ENCODE results near the gene CELF6.
A peak's percentile ranks its signal among the peaks of the same experiment; 100 is the strongest.

Gene CELF6

DNA sequence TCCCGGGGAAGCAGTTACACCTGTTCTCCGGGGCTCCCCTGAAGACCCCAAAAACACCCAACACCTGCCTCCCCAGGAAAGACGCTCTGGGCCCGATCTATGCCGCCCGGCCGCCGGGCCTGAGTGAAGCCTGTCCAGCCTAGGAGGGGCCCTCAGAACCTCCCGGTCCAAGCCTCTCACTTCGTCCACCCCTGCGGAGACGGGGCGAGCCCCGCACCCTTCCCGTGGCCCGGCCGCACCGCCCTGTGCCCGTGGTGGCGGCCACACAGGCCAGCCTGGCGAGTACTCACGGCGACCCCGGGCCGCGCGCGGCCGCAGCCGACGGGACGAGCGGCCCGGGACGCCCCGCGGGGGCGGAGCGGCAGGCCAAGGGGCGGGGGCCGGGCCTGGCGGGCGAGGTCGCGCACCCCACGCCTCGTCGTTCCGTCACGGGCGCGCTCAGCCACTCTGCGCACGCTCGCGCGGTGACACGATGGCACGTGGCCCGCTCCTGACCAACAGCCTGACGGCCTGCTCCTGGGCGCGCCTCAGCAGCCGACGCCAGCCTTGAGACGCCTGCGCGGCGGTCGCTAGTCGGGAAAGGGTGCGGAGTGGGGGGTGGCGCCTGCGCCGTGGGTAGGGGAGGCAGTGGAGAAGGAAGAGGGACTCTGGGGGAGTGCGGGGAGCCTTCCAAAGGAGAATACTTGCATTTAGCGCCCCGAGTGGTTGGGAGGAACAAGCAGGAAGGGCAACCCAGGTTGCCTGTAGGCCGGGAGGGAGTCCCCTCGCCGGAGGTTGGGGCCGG is 47.6 kb downstream of the CELF6 start, which contains the start of gene PARP6:
Gene PARP6 (minus strand): TSS at position 342 of the 784 bp plus-strand sequence. CDS start 5,077 bp downstream, outside the sequence.
- DNase-seq (ENCODE audit: low read depth in 2 of 2): peak; percentile 96 to 97

DNA sequence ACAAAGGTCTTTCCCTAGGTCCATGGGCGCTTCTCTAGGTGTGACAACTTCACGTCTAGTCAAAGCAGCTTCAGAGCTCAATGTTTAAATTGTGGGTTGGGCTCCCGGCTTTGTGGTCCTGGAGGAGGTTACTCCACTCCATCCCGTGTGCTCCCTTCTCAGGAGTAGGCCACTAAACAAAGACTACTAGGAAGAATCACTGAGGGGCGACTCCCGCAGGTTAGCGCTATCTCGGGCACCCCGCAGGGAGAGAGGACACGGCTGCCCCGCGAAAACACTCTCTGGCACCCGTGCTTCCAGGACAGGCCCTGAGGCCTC is 48.1 kb downstream of the CELF6 start:
- DNase-seq (ENCODE audit: low read depth in 2 of 2): no peak

DNA sequence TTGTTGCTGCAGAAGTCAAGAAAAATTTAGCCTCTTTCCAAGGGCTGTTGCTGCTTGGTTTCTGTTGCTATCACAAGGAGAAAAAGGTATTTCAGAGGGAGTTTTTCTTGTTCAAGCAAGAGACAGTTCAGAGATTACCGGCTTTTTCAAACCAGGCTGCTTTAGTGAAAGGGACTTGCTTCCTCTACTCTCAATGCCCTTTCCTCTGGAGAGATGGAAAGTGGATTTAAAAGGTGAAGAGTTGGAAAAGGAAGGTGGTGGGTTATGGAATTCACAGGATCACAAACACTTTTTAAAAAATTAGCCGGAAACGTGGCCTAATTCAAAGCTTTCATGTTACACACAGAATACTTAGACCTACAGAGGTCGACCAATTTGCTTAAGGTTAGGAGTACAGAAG is 48.7 kb downstream of the CELF6 start:
- DNase-seq (ENCODE audit: low read depth in 2 of 2): no peak

DNA sequence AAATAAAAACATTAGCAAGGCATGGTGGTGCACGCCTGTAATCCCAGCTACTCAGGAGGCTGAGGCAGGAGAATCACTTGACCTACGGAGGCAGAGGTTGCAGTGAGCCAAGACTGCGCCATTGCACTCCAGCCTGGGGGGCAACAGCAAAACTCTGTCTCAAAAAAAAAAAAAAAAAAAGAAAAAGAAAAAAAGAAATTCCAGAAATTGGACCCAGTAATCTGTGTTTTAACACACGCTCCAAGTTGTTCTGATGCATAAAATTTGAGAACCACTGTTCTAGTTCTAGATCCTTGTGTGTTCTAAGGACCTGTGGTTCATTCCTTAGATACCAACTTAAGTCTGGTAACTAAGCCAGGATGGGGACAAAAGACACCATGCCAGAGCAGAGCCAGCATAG is 50.2 kb downstream of the CELF6 start:
- no peak for DNase-seq (ENCODE audit: low read depth in 2 of 2)

DNA sequence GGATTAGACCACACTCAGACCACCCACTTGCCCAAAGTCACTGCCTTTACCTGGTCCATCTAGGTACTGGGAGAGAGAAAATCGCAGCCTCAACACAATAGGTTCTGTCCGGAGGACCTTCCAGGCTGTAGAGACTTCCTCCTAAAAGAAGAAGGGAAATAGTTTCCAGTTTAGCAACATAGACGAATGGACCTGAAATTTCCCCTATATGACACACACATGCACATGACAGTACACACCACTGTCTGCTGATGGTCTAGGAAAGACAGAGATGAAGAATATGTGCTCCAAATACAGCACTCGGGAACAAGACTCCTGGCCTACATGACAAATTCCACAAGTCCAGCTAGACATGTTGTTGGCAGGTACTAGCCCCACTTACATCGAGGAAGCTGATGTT is 54.9 kb downstream of the CELF6 start:
- no peak for DNase-seq (ENCODE audit: low read depth in 2 of 2)

DNA sequence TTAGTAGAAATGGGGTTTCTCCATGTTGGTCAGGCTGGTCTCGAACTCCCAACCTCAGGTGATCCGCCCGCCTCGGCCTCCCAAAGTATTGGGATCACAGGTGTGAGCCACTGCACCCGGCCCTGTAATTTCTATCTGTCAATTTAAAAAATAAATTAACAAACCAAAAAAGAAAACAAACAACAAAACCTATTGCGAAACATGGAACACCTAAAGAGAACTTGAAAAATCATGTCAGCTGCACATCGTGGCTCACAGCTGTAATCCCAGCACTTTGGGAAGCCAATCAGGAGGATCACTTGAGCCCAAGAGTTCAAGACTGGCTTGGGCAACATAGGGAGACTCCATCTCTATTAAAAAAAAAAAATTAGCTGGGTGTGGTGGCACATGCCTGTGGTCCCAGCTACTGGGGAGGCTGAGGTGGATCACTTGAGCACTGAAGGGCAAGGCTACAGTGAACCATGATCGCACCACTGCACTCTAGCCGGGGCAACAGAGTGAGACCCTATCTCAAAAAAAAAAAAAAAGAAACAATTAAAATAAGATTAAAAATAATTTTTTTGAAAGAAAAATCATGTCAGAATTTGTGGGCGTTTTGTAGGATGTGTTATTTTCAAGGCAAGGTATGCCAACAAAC is 67.2 kb downstream of the CELF6 start:
- no peak for DNase-seq (ENCODE audit: low read depth in 2 of 2)

DNA sequence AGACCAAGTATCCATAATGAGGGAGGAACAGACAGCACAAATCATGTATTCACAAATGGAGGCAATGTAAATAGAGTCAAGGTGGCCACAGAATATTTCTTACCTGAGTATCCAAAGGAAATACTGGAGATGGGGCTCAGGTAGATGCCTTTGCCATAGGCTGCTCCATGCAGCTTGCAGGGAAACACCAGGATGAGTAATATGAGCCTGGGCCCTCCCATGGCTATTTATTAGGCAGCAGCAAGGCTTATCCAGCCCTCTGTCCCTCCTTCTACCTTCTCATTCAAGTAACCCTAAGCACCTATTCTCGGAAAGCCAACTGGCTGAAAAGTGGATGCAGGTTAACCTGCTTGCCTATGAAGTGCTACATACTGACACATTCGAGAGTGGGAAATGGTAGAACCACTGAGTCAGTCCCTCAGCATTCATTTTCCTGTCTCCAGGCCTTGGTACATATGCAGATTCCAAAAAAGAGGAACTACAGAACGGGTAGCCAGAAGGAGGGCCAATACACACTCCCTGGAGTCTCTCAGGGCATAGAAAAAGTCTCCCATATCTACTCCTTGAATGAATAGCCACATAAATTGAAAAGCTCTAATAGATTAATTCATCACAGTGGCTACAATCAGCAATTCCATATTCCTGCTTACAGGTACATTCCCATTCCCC is 70.7 kb downstream of the CELF6 start:
- DNase-seq (ENCODE audit: low read depth in 2 of 2): no peak

DNA sequence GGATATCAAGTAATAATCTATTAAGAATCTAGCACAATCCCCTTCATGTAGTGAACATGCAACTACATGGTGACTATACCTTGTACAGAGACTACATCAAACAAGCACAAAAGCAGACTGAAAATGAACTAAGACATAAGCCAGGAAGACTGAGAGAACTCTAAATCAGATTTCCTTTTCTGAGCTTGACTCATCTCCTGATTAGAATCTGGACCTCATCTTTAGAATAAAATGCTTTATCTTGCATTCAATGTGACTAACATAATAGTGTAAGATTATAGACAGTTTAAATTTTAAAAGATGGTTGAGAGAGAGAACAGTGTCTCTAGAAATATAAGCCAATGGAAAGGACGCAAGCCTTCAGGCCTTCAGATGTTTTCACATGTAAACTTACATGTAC is 71.4 kb downstream of the CELF6 start:
- DNase-seq (ENCODE audit: low read depth in 2 of 2): no peak

DNA sequence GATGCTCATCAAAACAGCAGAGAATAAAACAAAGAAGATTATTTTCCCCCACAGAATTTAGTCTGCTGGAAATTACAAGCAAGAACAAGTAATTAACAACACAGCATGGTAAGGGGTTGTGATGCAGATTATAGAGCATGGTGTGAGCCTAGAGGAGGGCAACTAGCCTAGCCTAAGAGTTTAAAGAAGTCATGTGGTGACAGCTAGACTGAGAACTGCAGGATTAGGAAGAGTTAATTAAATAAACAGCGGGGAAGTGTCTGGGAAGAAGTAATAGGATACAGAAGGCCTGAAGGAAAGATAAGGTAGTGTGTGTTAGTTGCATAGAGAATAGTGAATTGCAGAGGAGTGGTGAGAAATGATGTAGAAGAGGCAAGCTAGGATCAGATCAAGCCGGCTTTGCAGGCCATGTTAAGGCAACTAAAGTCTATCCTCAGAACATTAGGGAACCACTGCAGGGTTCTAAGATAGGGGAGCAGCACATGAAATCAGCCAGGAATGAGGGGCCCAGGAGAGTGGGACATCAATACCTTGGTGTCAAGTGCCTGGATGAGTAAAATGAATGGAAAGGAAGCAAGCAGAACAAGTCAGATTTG is 77.1 kb downstream of the CELF6 start:
- DNase-seq (ENCODE audit: low read depth in 2 of 2): no peak

DNA sequence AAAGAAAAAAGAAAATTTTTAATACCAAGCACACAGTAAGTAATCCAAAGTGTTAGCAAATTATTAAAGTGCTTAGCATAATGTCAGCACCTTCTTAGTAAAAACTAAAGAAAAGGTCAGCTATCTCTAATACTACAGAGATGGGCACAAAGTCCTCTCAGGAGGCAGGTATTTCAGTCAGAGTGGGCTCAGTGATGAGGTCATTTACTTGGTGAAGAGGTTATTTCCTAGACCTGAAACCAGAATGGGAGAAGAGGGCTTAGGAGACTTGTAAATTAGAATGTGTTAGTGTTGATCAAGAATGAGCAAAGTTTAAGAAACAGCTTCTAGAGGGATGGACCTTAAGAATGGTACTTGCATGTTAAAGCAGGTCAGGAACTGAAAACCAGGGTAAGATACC is 80.3 kb downstream of the CELF6 start:
- DNase-seq (ENCODE audit: low read depth in 2 of 2): no peak

DNA sequence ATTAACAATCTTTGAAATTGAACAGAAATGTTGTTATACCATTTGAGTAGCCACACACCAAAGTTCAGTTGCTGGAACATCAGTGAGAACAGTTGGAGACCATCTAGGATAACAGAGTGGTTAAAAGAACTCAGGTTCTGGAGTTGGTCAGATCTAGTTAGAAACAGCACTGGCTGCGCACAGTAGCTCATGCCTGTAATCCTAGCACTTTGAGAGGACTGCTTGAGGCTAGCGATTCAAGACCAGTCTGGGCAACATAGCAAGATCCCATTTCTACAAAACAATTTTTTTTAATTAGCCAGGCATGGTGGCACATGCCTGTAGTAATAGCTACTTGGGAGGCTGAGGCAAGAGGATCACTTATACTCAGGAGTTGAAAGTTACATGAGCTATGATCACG is 81.4 kb downstream of the CELF6 start:
- no peak for DNase-seq (ENCODE audit: low read depth in 2 of 2)

DNA sequence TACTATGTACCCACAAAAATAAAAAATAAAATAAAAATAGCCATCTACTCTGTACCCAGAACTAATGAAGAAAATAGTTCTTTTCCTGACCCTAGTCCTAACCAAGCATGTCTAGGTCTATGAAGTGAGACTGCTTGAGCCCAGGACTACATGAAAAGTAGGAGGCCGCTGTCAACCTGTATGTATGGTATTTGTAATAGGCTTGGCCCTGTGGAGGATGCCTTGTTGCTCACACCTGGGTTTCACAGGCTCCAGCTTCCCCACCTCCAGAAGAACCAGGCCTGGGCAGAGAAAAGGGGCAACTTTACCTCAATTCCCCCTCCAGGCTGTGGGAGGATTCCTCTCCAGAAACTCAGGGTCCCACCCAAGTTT is 82.1 kb downstream of the CELF6 start:
- DNase-seq (ENCODE audit: low read depth in 2 of 2): no peak

DNA sequence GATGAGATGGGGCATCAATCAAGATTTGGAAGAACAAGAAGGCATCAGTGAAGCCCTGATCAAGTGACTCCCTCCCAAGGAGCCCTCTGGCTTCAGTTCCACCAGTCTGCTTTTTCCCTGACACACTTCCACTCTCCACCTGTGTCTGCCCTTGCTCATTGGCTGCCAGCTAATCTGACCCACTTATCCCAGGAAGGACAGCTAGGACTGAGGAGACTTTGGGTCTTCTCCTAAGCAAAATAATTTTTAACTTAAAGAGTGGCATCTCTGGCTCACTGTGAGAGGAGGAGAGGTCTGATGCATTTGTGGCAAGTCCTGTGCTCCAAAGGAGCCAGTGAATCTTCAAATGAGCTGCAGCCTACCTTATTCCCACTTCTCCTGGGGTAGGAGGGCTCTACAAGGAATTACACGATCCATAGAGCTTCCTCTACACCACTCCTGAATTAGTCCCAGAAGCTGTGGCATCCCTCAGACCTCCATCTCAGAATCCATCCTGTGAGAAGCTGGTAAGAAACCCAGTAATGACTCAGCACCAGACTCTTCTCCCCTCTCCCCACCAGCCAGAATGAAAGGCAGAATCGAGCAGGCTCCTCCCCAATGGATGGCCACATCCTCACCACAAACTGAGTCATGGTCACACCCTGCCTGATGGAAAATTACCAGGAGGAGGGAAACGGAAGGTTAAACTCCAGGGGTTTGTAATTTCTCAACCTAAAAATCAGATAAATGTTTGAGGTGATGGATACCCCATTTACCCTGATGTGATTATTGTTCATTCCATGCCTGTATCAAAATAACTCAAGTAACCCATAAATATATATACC is 82.7 kb downstream of the CELF6 start:
- peak in 1 of 2 donors; percentile 24 for DNase-seq (ENCODE audit: low read depth in 2 of 2)

DNA sequence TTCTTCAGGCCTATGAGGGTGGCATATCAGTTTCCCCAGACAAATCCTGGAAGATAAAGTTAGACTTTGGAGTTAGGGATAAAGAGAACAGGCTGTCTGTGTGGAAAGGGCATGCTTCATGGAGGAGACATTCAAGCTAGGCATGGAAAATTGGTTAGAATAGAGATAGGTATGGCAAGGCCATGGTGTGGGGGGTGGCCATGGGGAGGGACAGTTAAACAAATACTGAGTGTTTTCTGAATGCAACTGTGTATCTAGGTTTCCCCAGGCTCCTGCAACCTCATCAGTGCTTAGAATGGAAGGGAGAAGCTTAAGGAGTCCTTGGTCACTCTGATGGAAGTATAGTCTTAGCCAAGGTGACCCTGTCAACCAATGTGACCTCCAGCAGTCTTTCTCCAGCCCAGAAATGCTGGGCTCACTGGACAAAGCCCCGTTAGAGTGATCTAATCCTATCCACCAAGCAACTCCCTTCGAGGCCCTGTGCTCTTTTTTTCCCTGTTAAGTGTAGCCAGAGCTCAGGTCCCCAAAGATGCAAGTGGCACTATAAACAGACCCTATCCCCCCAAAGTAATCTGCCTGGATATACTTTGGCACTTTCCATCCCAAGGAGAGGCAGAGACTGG is 83.5 kb downstream of the CELF6 start:
- no peak for DNase-seq (ENCODE audit: low read depth in 2 of 2)

DNA sequence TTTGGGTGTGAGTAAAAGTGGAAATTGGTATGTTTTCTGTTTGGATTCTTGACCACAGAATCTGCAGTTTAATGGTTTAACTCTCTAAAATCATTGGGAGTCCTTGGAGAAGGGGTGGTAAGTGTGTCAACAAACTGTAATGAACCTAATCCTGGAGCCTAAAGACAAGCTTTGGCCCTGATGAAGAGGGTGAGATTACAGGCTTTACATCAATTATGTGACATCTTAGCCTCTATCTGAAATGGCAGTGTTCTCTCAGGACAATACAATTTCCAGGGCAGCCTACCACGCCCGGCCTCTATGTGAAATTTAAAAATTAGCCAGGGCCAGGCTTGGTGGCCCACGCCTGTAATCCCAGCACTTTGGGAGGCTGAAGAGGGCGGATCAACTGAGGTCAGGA is 84.7 kb downstream of the CELF6 start:
- no peak for DNase-seq (ENCODE audit: low read depth in 2 of 2)

Measured in stimulated activated CD8-positive, alpha-beta memory T cell treated with anti-CD3 and anti-CD28 coated beads, Interleukin-7, amount 100 ng/mL, for 1 hour (primary cell).